Endothelial cell of umbilical vein (primary cell): ENCODE results near the gene HDHD3. TPM values are rescaled to one million over a fixed set of nuclear protein-coding genes. Genes with fewer than 3 reads are reported as not detected.

Experiments
- BruUV-seq: library from RNA; stranded (reverse); fragments of 400-500 nt; replicated peaks from 2 replicates; lab custom pipeline; 2021; lab: Mats Ljungman, UMichigan
- CTCF ChIA-PET: fragments of 300-600, 350-600 bp; sonication (Branson Sonifier 250); formaldehyde crosslinking; loops from one replicate; lab custom pipeline; 2021; ENCODE audit warnings: antibody characterized with exemption, inconsistent platforms; lab: Charles Lee
- POLR2A ChIA-PET: fragments of 300-600, 350-600 bp; sonication (Branson Sonifier 250); formaldehyde crosslinking; loops from one replicate; lab custom pipeline; 2021; ENCODE audit warnings: antibody characterized with exemption, inconsistent platforms; lab: Charles Lee
- DNase-seq: peaks from one replicate; pipeline ENCODE4 v3.0.0-alpha.2; 2011; ENCODE audit warnings: low read depth, low spot score
- FAIRE-seq: peaks from 2 replicates; lab custom pipeline; 2011; peaks lifted over from hg19 to GRCh38; lab: Jason Lieb, UNC
- H2AFZ ChIP-seq: 2 replicates; pipeline ENCODE4 v1.6.0; 2012; ENCODE audit warnings: low read depth, low read length, control low read depth, inconsistent platforms
- H3K27ac ChIP-seq: 2 replicates; pipeline ENCODE4 v1.5.1; 2011; ENCODE audit warnings: low read depth, mild to moderate bottlenecking, control low read depth, low read length, moderate library complexity; ENCODE audit not compliant: insufficient read depth
- H3K27me3 ChIP-seq, 2 experiments: 2 replicates each; pipeline versions ENCODE4 v1.6.0 to v1.6.1; 2011; ENCODE audit warnings: low read length in 2 of 2, mixed read lengths in 1 of 2; ENCODE audit not compliant: control insufficient read depth in 2 of 2, insufficient read depth in 2 of 2
- H3K36me3 ChIP-seq, 2 experiments: 2 replicates in 1 of 2; 3 replicates in 1 of 2; pipeline ENCODE4 v1.5.1; 2011; ENCODE audit warnings: low read length in 2 of 2, mild to moderate bottlenecking in 1 of 2, moderate library complexity in 1 of 2; ENCODE audit not compliant: control insufficient read depth in 2 of 2, insufficient read depth in 2 of 2; ENCODE audit errors: extremely low read depth in 1 of 2
- H3K4me1 ChIP-seq: 3 replicates; pipeline ENCODE4 v1.5.1; 2011; ENCODE audit warnings: mild to moderate bottlenecking, low read length; ENCODE audit not compliant: control insufficient read depth, insufficient read depth; ENCODE audit errors: extremely low read depth
- H3K4me2 ChIP-seq: 2 replicates; pipeline ENCODE4 v1.6.1; 2011; ENCODE audit warnings: low read length, control low read depth, mixed read lengths; ENCODE audit not compliant: insufficient read depth
- H3K4me3 ChIP-seq, 3 experiments: fragments of 200-600 bp in 1 of 3; sonication (generic), shearing (Covaris generic) in 1 of 3; replicated peaks in 1 of 3; 2 replicates each; pipeline ENCODE4 v1.5.1; 2011 to 2016; ENCODE audit warnings: control low read depth in 3 of 3, low read length in 3 of 3, mild to moderate bottlenecking in 2 of 3, inconsistent platforms in 1 of 3, low read depth in 1 of 3, moderate library complexity in 1 of 3; ENCODE audit not compliant: insufficient read depth in 1 of 3
- H3K79me2 ChIP-seq: 2 replicates; pipeline ENCODE4 v1.6.0; 2012; ENCODE audit warnings: low read length, inconsistent platforms; ENCODE audit not compliant: control insufficient read depth, insufficient read depth
- H3K9ac ChIP-seq: replicated peaks from 2 replicates; pipeline ENCODE3; 2011; ENCODE audit warnings: low read length, control low read depth; ENCODE audit not compliant: insufficient read depth; ENCODE audit errors: extremely low read depth
- H3K9me1 ChIP-seq: replicated peaks from 3 replicates; pipeline ENCODE4 v1.6.0; 2011; ENCODE audit warnings: mild to moderate bottlenecking, low read length; ENCODE audit not compliant: control insufficient read depth, insufficient read depth; ENCODE audit errors: extremely low read depth
- H3K9me3 ChIP-seq: replicated peaks from 2 replicates; pipeline ENCODE4 v1.5.1; 2012; ENCODE audit warnings: low read length, inconsistent platforms; ENCODE audit not compliant: control insufficient read depth, insufficient read depth
- H4K20me1 ChIP-seq: replicated peaks from 2 replicates; pipeline ENCODE3; 2011; ENCODE audit warnings: mild to moderate bottlenecking, low read length; ENCODE audit not compliant: control insufficient read depth, insufficient read depth; ENCODE audit errors: extremely low read depth
- CTCF ChIP-seq, 2 donors: IDR thresholded peaks; 1 replicate in 1 of 2; 2 replicates in 1 of 2; pipeline ENCODE4 v1.5.1; 2011; ENCODE audit warnings: low read length in 2 of 2, mild to moderate bottlenecking in 2 of 2, moderate library complexity in 2 of 2, control low read depth in 1 of 2, inconsistent platforms in 1 of 2, low read depth in 1 of 2; ENCODE audit not compliant: insufficient read depth in 1 of 2; ENCODE audit errors: extremely low read depth in 1 of 2
- EZH2 ChIP-seq: IDR thresholded peaks from 2 replicates; pipeline ENCODE4 v1.6.1; 2012; ENCODE audit warnings: borderline replicate concordance, low read depth, mild to moderate bottlenecking, moderate library complexity, low read length, inconsistent platforms; ENCODE audit not compliant: severe bottlenecking
- FOS ChIP-seq: IDR thresholded peaks from 2 replicates; pipeline ENCODE4 v1.6.1; 2011; ENCODE audit warnings: mild to moderate bottlenecking, low read length, moderate library complexity, borderline replicate concordance; ENCODE audit not compliant: insufficient read depth
- GATA2 ChIP-seq: IDR thresholded peaks from 2 replicates; pipeline ENCODE4 v1.7.0; 2011; ENCODE audit warnings: low read depth, mild to moderate bottlenecking, moderate library complexity, mixed read lengths, low read length; ENCODE audit not compliant: insufficient read length, insufficient read depth
- JUN ChIP-seq: IDR thresholded peaks from 2 replicates; pipeline ENCODE4 v1.6.1; 2011; ENCODE audit warnings: borderline replicate concordance, low read depth; ENCODE audit not compliant: insufficient read length, insufficient read depth
- MYC ChIP-seq: IDR thresholded peaks from one replicate; pipeline ENCODE4 v1.6.1; 2011; ENCODE audit warnings: mild to moderate bottlenecking, low read depth, low read length
- POLR2A ChIP-seq: IDR thresholded peaks from 2 replicates; pipeline ENCODE4 v1.6.1; 2012; ENCODE audit warnings: low read depth, mild to moderate bottlenecking, control low read depth, low read length
- POLR2AphosphoS5 ChIP-seq: IDR thresholded peaks from 2 replicates; pipeline ENCODE4 v1.6.1; 2012; ENCODE audit warnings: low read depth, mild to moderate bottlenecking, control low read depth, low read length, moderate library complexity; ENCODE audit not compliant: insufficient read depth
- dilution Hi-C: fragments of 300-500 bp; cut with MboI; formaldehyde crosslinking; loops from one replicate; pipeline ENCODE4 v1.15.0; 2019; ENCODE audit warnings: low sequenced_read_pairs; ENCODE audit not compliant: extremely low pct_ligation_motif_present
- intact Hi-C: fragments of 100-400 bp; cut with micrococcal nuclease; formaldehyde crosslinking; loops from one replicate; pipeline ENCODE4 v1.10.0; 2022
- polyA plus RNA-seq, 4 experiments: library from polyadenylated mRNA; depleted of rRNA in 3 of 4; stranded (reverse) in 3 of 4; unstranded in 1 of 4; fragments of >200 nt; gene quantifications; 2 replicates each; pipeline versions ENCODE4 v1.2.1 to v1.2.3, GENCODE V29; 2011 to 2012; ENCODE audit warnings: missing spikeins in 1 of 4
- total RNA-seq: library from RNA; stranded (reverse); gene quantifications from 2 replicates; pipeline ENCODE4 v1.2.3, GENCODE V29; 2021

The HDHD3 gene
- total and polyA plus RNA-seq, 2 donors (not counting 3 experiments of a cell fraction or from before 2014, with no cell fraction given), result 7.6 to 14.1 TPM

GRCh38 chr9:113369855-113370140 is 7.0 kb downstream of the HDHD3 start:
- Histone ChIP-seq H3K79me2 (no peaks in the 10 kb centered on the region), H3K27ac (no peak overlapping the region), H3K9ac (no peak overlapping the region), H3K9me3 (no peaks in the 10 kb centered on the region), H2AFZ (no peak overlapping the region), H3K9me1 (no peaks in the 10 kb centered on the region), H4K20me1 (no peaks in the 10 kb centered on the region), H3K4me1 (no peaks in the 10 kb centered on the region), H3K36me3 (peaks cover 0 to 7% of the 10 kb centered on the region in 2 experiments), H3K4me2 (no peak overlapping the region), H3K27me3 (no peaks in the 10 kb centered on the region), H3K4me3 (no peak overlapping the region)
- CTCF ChIA-PET, result no interaction called here
- FAIRE-seq (no peak), DNase-seq (no peak)
- dilution Hi-C loops, result no loop called here
- no peak for TF ChIP-seq POLR2AphosphoS5
- no peak for TF ChIP-seq FOS
- TF ChIP-seq MYC, result no peak
- TF ChIP-seq JUN, result no peak
- no peak for TF ChIP-seq POLR2A
- no peak for TF ChIP-seq GATA2
- TF ChIP-seq CTCF (IDR thresholded peaks at IDR 0.05; ENCODE audit: extremely low read depth in 1 of 2, insufficient read depth in 1 of 2, low read depth in 1 of 2, low read length in 2 of 2), result no peak
- TF ChIP-seq EZH2, result no peak
- POLR2A ChIA-PET, result no interaction called here
- intact Hi-C loops, result no loop called here
- BruUV-seq, result no TSS peak
